HCT116 (cell line): ENCODE measurements around the gene OPN5. TPM values are rescaled to one million over a fixed set of nuclear protein-coding genes. Genes with fewer than 3 reads are reported as not detected.

Experiments used
- ATAC-seq: fragments of 200-7000 bp; cut with Tn5 transposase; 2 replicates; pipeline ENCODE4 v1.9.1; 2020; ENCODE audit warnings: mild to moderate bottlenecking, moderate library complexity
- BruUV-seq: library from RNA; stranded (reverse); fragments of 400-500 nt; replicated peaks from 2 replicates; lab custom pipeline; 2021; lab: Mats Ljungman, UMichigan
- CTCF ChIA-PET: fragments of 300-600 bp; sonication (Branson Sonifier 250); formaldehyde crosslinking; loops from one replicate; lab custom pipeline; 2021; ENCODE audit warnings: antibody characterized with exemption; lab: Charles Lee
- POLR2A ChIA-PET: fragments of 300-600, 350-600 bp; sonication (Branson Sonifier 250); formaldehyde crosslinking; loops from one replicate; lab custom pipeline; 2021; ENCODE audit warnings: antibody characterized with exemption; lab: Charles Lee
- RAD21 ChIA-PET, 2 experiments: fragments of 300-600 bp; sonication (Branson Sonifier 250); formaldehyde crosslinking; loops; one replicate each; lab custom pipeline; 2023; ENCODE audit warnings: low total read pairs in 2 of 2; ENCODE audit not compliant: uncharacterized antibody in 2 of 2, unreplicated experiment in 2 of 2, low non-redundant PET in 1 of 2; lab: Charles Lee
- DNase-seq: peaks from one replicate; pipeline ENCODE4 v3.0.0-alpha.2; 2010; ENCODE audit warnings: low read depth, low spot score
- H2AFZ ChIP-seq: fragments of 200-600 bp; shearing (Covaris generic), sonication (generic); 2 replicates; pipeline ENCODE4 v1.6.1; 2017; ENCODE audit warnings: low read depth, mixed run types, mixed read lengths, antibody characterized with exemption, low read length; ENCODE audit not compliant: poor library complexity, severe bottlenecking
- H3K27ac ChIP-seq: 2 replicates; pipeline ENCODE4 v1.5.1; 2012; ENCODE audit warnings: low read depth, low read length
- H3K27me3 ChIP-seq: fragments of 200-600 bp; sonication (generic); 2 replicates; pipeline ENCODE4 v1.6.1; 2016; ENCODE audit warnings: mixed run types, low read length, mixed read lengths; ENCODE audit not compliant: insufficient read depth
- H3K36me3 ChIP-seq, 2 experiments: fragments of 200-500 bp in 1 of 2; fragments of 200-600 bp in 1 of 2; sonication (Bioruptor generic) in 1 of 2; sonication (generic) in 1 of 2; 2 replicates each; pipeline versions ENCODE4 v1.5.1 to v1.6.1; 2014 to 2016; ENCODE audit warnings: low read length in 2 of 2, inconsistent platforms in 1 of 2, mixed read lengths in 1 of 2, mixed run types in 1 of 2; ENCODE audit not compliant: insufficient read depth in 2 of 2, control insufficient read depth in 1 of 2
- H3K4me1 ChIP-seq, 2 experiments: fragments of 200-600 bp in 1 of 2; sonication (generic) in 1 of 2; 2 replicates each; pipeline versions ENCODE4 v1.5.1 to v1.6.1; 2012 to 2017; ENCODE audit warnings: low read length in 2 of 2, inconsistent platforms in 1 of 2, mild to moderate bottlenecking in 1 of 2, mixed read lengths in 1 of 2, mixed run types in 1 of 2, moderate library complexity in 1 of 2; ENCODE audit not compliant: insufficient read depth in 2 of 2, control insufficient read depth in 1 of 2
- H3K4me2 ChIP-seq: fragments of 200-600 bp; sonication (generic); 2 replicates; pipeline ENCODE4 v1.6.1; 2017; ENCODE audit warnings: mixed run types, low read length, mixed read lengths
- H3K4me3 ChIP-seq, 2 experiments: fragments of 200-600 bp in 1 of 2; sonication (generic) in 1 of 2; replicated peaks in 1 of 2; 2 replicates each; pipeline ENCODE4 v1.5.1; 2011 to 2016; ENCODE audit warnings: low read length in 2 of 2, control low read depth in 1 of 2, low read depth in 1 of 2, mild to moderate bottlenecking in 1 of 2, mixed read lengths in 1 of 2, mixed run types in 1 of 2
- H3K79me2 ChIP-seq: fragments of 200-600 bp; sonication (generic); 2 replicates; pipeline ENCODE4 v1.6.1; 2017; ENCODE audit warnings: mild to moderate bottlenecking, mixed run types, low read length, moderate library complexity, mixed read lengths; ENCODE audit not compliant: insufficient read depth
- H3K9ac ChIP-seq: fragments of 200-600 bp; sonication (generic); 2 replicates; pipeline ENCODE4 v1.6.1; 2016; ENCODE audit warnings: low read length, mixed read lengths
- H3K9me2 ChIP-seq: fragments of 200-600 bp; sonication (generic), shearing (Covaris generic); 2 replicates; pipeline ENCODE4 v1.6.1; 2017; ENCODE audit warnings: mixed run types, mild to moderate bottlenecking, moderate library complexity; ENCODE audit not compliant: insufficient read depth
- H3K9me3 ChIP-seq, 2 experiments: fragments of 200-500 bp in 1 of 2; fragments of 200-600 bp in 1 of 2; sonication (Bioruptor generic) in 1 of 2; sonication (generic) in 1 of 2; 2 replicates each; pipeline ENCODE4 v1.6.1; 2014 to 2017; ENCODE audit warnings: low read length in 2 of 2, mixed read lengths in 2 of 2, inconsistent platforms in 1 of 2, low read depth in 1 of 2, mild to moderate bottlenecking in 1 of 2, mixed run types in 1 of 2, moderate library complexity in 1 of 2; ENCODE audit not compliant: control insufficient read depth in 1 of 2, insufficient read depth in 1 of 2
- H4K20me1 ChIP-seq: fragments of 200-600 bp; sonication (generic), shearing (Covaris generic); 2 replicates; pipeline ENCODE4 v1.6.1; 2017; ENCODE audit warnings: mixed run types, mild to moderate bottlenecking, moderate library complexity; ENCODE audit not compliant: insufficient read depth
- CBX3 ChIP-seq: IDR thresholded peaks from 2 replicates; pipeline ENCODE4 v1.6.1; 2012; ENCODE audit warnings: low read depth
- CEBPB ChIP-seq: IDR thresholded peaks from 2 replicates; pipeline ENCODE4 v1.6.1; 2012; ENCODE audit warnings: low read depth
- EGR1 ChIP-seq: IDR thresholded peaks from 2 replicates; pipeline ENCODE4 v1.6.1; 2012; ENCODE audit warnings: low read depth
- EZH2 ChIP-seq: fragments of 200-600 bp; sonication (generic); IDR thresholded peaks from 2 replicates; pipeline ENCODE4 v1.6.1; 2017; ENCODE audit warnings: antibody characterized with exemption, mixed run types
- EZH2phosphoT487 ChIP-seq: fragments of 200-600 bp; IDR thresholded peaks from 2 replicates; pipeline ENCODE4 v1.6.1; 2018; ENCODE audit warnings: antibody characterized with exemption, borderline replicate concordance
- FOSL1 ChIP-seq: IDR thresholded peaks from 2 replicates; pipeline ENCODE4 v1.6.1; 2012; ENCODE audit warnings: low read depth
- JUND ChIP-seq: IDR thresholded peaks from 2 replicates; pipeline ENCODE4 v1.6.1; 2012
- POLR2A ChIP-seq: IDR thresholded peaks from 2 replicates; pipeline ENCODE4 v1.7.0; 2011; ENCODE audit warnings: borderline replicate concordance; ENCODE audit not compliant: insufficient read depth, insufficient read length; ENCODE audit errors: extremely low read depth
- POLR2AphosphoS5 ChIP-seq: IDR thresholded peaks from 2 replicates; pipeline ENCODE4 v1.6.1; 2011; ENCODE audit warnings: mild to moderate bottlenecking, low read depth, low read length, moderate library complexity
- SIN3A ChIP-seq: IDR thresholded peaks from 2 replicates; pipeline ENCODE4 v1.6.1; 2012; ENCODE audit warnings: low read depth
- SRF ChIP-seq: IDR thresholded peaks from 2 replicates; pipeline ENCODE4 v1.6.1; 2012; ENCODE audit warnings: low read depth
- TCF7L2 ChIP-seq: IDR thresholded peaks from 2 replicates; pipeline ENCODE4 v1.7.0; 2011; ENCODE audit warnings: borderline replicate concordance, inconsistent platforms; ENCODE audit not compliant: insufficient read depth, insufficient read length; ENCODE audit errors: extremely low read depth
- YY1 ChIP-seq: IDR thresholded peaks from 2 replicates; pipeline ENCODE4 v1.6.1; 2011; ENCODE audit warnings: low read length, low read depth, moderate library complexity, mild to moderate bottlenecking; ENCODE audit not compliant: insufficient replicate concordance; ENCODE audit errors: extremely low read depth
- ZBTB33 ChIP-seq: IDR thresholded peaks from 2 replicates; pipeline ENCODE4 v1.6.1; 2011; ENCODE audit warnings: mild to moderate bottlenecking, low read length, moderate library complexity; ENCODE audit not compliant: insufficient replicate concordance; ENCODE audit errors: extremely low read depth
- ZFX ChIP-seq: fragments of 450-650 bp; IDR thresholded peaks from 2 replicates; pipeline ENCODE4 v1.6.1; 2017
- ZNF274 ChIP-seq: fragments of 200-500 bp; sonication (Bioruptor generic); IDR thresholded peaks from 2 replicates; pipeline ENCODE4 v1.6.1; 2014; ENCODE audit warnings: mild to moderate bottlenecking, low read depth, low read length, inconsistent platforms
- intact Hi-C: fragments of 100-400 bp; cut with micrococcal nuclease; formaldehyde crosslinking; loops from 2 replicates; pipeline ENCODE4 v1.10.0; 2022
- total RNA-seq: library from RNA; stranded (reverse); gene quantifications from one replicate; pipeline ENCODE4 v1.2.1, GENCODE V29; 2021; ENCODE audit not compliant: unreplicated experiment
- TF ChIP-seq, protein P1 (sequence below): IDR thresholded peaks from 2 replicates; pipeline ENCODE4 v1.6.1; 2012

OPN5 gene
- total RNA-seq, 1 experiment from 2014 or later: not detected

DNA sequence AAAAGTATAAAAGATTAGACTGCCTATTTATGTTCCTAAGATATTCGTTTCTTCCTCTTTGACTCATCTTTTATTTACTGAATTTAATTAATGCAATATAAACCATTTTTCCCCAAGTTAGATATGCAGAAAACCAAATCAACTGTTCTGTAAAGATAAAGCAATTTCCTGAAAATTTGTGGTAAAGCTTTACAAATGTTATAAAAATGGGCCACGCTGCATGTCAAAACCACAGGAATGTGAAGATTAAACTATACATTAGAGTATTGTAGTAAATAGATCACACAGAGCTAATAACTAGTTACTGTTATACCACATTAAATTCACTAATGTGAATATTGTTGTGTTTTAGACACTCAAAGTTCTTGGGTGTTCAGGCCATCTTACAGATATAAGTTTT lies 83.4 kb downstream of the OPN5 start (continued):
- TF ChIP-seq ZBTB33 (no peak), SIN3A (no peak), JUND (no peak), FOSL1 (no peak), EGR1 (no peak), CBX3 (no peak), POLR2A (no peak), EZH2 (no peak)

- ChIA-PET CTCF (no interaction called here), RAD21 (no interaction called here), POLR2A (no interaction called here)
- Histone ChIP-seq H3K4me1 (no peaks in the 10 kb centered on the region), H2AFZ (no peak overlapping the region), H3K27me3 (no peaks in the 10 kb centered on the region), H3K9me3 (no peaks in the 10 kb centered on the region), H3K36me3 (no peaks in the 10 kb centered on the region), H3K4me2 (no peak overlapping the region), H3K9me2 (no peaks in the 10 kb centered on the region), H3K4me3 (no peak overlapping the region), H3K79me2 (no peaks in the 10 kb centered on the region), H4K20me1 (no peaks in the 10 kb centered on the region), H3K27ac (no peak overlapping the region), H3K9ac (no peak overlapping the region)
- ATAC-seq (no peak), DNase-seq (no peak)
- intact Hi-C loops: no loop called here
- no TSS peak for BruUV-seq
- TF ChIP-seq YY1: no peak
- no peak for TF ChIP-seq POLR2A
- TF ChIP-seq EZH2phosphoT487: no peak
- no peak for TF ChIP-seq ZNF274
- no peak for TF ChIP-seq CEBPB
- TF ChIP-seq CBX3: no peak
- no peak for TF ChIP-seq POLR2AphosphoS5
- TF ChIP-seq, protein P1, sequence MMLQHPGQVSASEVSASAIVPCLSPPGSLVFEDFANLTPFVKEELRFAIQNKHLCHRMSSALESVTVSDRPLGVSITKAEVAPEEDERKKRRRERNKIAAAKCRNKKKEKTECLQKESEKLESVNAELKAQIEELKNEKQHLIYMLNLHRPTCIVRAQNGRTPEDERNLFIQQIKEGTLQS: no peak
- TF ChIP-seq TCF7L2: no peak
- no peak for TF ChIP-seq ZBTB33
- TF ChIP-seq SRF: no peak
- TF ChIP-seq EGR1: no peak
- TF ChIP-seq ZFX: no peak
- no peak for TF ChIP-seq FOSL1
- TF ChIP-seq JUND: no peak
- no peak for TF ChIP-seq EZH2
Measured at GRCh38 chr6:47875593-47875992, 93.8 kb downstream of the OPN5 start.
